GM08714 (cell line): ENCODE measurements around the gene TGFB2.

Experiments
- H3K4me3 ChIP-seq: fragments of 200-500 bp; sonication (Bioruptor generic); 2 replicates; pipeline ENCODE4 v1.5.1; 2014; ENCODE audit warnings: mild to moderate bottlenecking, low read length, inconsistent platforms
- ZNF274 ChIP-seq: IDR thresholded peaks from 2 replicates; pipeline ENCODE4 v1.6.1; 2012; ENCODE audit warnings: mild to moderate bottlenecking, low read depth, low read length

Gene TGFB2

DNA sequence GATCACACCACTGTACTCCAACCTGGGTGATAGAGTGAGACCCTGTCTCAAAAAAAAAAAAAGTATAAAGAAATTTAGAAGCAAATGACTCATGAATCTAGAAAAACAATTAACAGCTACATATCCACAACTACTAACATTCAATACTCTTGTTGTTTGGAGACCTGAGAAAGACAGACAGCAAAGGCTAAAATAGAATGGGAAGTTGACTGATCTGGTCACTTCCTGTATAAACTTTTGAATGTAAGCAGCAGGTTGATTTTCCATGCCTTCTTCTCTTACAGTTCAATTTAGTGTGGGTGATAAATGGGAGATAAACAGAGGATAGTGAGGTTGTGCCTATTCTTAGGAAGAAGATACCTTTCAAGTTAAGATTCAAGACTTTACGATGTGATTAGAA is 85.2 kb downstream of the TGFB2 start:
- no peak for TF ChIP-seq ZNF274

DNA sequence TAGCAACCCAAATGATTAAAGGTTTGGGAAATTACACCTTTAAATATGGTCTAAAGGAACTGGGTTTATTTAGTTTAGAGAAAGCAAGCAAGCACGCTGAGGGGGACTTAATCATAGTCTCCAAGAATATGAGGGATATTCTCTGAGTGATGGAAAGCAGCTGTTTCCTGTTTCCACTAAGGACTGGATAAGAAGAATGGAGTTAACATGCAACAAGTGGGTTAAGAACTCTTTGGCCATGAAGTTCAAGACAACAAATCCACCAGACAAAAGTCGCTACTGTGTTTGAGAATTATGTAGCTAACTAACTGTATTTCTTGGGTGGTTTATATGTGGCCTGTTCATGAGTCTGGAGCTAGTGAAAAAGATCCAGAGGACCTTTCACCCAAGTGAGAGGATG is 85.7 kb downstream of the TGFB2 start:
- no peak for TF ChIP-seq ZNF274
- H3K4me3 ChIP-seq: no peak overlapping the region

More for the DNA sequence above, 85.2 kb downstream of the TGFB2 start:
- no peak overlapping the region for H3K4me3 ChIP-seq

DNA sequence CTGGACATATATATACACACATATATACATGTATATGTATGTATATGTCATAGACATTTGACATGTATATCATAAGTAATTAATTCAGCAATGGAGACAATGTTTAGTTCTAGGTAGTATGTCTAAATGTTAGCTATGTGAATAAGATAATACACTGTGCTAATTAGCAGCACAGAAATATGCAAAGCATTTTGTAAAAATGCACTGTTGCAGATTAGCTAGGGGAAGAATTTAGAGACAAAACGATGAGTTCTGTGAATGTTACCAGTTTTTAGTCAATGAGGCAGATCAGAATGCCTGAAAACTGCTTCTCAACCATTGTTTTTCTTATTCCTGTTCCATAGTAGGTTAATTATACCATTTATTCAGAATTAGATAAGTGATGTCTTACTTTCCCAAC is 86.3 kb downstream of the TGFB2 start:
- no peak for TF ChIP-seq ZNF274

DNA sequence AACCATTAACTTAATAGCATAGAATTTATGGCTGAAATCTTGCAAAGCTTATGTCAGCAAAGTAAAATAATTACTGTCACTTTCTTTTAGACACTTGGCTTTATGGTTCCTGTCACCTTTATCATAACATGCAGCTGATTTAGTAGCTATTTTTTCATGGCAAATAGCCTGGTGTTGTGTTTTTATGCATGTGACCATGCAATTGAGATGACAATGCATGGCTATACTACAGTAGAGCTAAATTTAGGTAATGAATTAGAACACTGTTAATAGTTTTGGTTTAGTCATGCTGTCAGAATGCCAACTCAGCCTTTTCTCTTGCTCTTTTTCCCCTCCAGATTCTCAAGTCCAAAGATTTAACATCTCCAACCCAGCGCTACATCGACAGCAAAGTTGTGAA is 88.6 kb downstream of the TGFB2 start:
- H3K4me3 ChIP-seq: no peak overlapping the region
- no peak for TF ChIP-seq ZNF274

More for the DNA sequence above, 86.3 kb downstream of the TGFB2 start:
- no peak overlapping the region for H3K4me3 ChIP-seq

DNA sequence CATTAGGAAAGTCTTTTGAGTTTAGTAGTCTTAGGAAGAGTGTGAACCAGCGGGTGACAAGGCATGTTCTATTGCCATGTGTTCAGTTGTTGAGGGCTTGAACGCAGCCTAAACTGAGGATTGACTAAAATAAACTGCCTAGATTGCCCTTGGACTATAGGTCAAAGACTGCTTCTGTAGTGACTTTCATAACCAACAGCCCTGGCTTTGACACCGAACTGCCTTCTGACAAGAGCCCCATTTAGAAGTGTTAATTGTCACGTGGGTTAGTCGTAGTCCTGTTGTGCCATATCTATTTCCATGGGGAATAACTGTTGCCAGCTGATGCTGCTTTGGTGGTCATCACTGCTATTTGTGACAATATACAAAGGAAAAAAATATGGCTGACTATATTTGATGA is 90.4 kb downstream of the TGFB2 start:
- TF ChIP-seq ZNF274: no peak
- no peak overlapping the region for H3K4me3 ChIP-seq

DNA sequence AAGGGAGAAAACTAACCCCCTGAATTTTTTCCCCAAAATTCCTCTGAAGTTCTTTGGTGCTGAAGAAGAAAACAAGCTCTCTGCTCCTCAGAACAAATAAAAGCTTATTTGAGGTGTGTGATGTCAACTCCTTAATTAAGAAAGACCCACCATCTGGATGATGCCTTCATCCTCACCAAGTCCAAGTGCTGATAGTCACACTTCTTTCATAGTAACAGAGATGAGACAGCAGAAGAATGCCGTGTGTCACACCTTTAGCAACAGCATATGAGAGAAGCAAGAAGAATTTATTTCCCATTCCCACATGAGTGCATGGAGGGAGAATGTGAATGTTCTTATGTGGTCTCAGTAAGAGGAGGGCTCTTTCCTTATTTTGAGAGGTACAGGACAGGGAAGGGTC is 91.2 kb downstream of the TGFB2 start:
- H3K4me3 ChIP-seq: no peak overlapping the region
- no peak for TF ChIP-seq ZNF274

DNA sequence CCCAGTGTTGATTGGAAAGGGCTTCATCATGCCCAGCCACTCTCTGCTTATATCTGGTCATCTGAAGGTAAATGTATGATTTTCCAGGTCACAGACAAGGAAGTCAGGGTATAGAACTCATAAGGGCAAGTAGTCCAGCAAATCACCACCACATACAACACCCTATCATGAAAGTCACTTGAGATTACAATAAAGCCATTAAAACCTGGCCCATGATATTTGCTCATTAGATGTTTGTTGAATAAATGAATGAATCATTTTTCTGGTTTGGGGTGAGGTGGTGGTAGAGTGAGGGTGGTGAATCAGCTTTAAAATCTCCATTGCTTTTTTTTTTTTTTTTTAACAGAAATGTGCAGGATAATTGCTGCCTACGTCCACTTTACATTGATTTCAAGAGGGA is 91.9 kb downstream of the TGFB2 start:
- no peak for TF ChIP-seq ZNF274
- no peak overlapping the region for H3K4me3 ChIP-seq

DNA sequence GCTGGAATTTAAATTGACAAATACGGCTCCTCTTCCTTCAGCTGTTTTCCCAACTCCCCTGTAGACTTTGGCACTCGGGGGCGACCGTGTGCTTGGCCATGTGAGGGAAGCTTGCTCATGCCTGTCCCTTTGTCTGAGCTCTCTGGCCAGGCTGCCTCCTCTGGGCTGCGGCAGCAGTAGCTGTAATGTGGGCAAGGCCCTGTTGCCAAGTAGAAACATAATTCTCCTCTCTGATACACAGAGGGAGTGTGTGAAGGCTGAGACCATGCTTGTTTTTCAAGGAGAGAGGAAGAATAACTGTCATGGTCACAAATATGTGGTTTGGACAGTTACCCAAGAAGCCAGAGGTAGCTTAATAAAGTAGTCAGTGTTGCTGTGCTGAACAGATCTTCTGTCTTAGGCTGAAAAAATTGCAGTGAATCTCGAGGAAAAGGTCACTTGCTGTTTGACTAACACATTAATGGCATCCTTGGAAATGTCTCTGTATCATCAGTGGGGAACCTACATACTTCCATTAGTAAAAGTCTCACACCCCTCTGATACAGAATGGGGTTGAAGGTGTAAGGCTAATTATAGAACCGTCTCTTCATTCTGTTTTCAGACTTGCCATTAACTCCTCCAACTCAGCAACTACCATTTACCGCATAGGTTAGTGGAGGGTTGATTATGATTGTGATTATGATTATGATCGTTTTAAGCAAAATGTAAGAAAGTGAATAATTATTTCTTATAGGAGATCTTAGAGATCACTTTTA is 94.6 kb downstream of the TGFB2 start:
- H3K4me3 ChIP-seq: no peak overlapping the region
- TF ChIP-seq ZNF274: no peak

DNA sequence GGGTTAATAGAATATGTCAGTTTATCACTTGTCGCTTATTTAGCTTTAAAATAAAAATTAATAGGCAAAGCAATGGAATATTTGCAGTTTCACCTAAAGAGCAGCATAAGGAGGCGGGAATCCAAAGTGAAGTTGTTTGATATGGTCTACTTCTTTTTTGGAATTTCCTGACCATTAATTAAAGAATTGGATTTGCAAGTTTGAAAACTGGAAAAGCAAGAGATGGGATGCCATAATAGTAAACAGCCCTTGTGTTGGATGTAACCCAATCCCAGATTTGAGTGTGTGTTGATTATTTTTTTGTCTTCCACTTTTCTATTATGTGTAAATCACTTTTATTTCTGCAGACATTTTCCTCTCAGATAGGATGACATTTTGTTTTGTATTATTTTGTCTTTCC is 98.1 kb downstream of the TGFB2 start:
- no peak overlapping the region for H3K4me3 ChIP-seq
- TF ChIP-seq ZNF274: no peak

DNA sequence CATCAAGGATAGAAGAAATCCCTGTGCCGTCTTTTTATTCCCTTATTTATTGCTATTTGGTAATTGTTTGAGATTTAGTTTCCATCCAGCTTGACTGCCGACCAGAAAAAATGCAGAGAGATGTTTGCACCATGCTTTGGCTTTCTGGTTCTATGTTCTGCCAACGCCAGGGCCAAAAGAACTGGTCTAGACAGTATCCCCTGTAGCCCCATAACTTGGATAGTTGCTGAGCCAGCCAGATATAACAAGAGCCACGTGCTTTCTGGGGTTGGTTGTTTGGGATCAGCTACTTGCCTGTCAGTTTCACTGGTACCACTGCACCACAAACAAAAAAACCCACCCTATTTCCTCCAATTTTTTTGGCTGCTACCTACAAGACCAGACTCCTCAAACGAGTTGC is 99.0 kb downstream of the TGFB2 start:
- no peak for TF ChIP-seq ZNF274
- H3K4me3 ChIP-seq: no peak overlapping the region

DNA sequence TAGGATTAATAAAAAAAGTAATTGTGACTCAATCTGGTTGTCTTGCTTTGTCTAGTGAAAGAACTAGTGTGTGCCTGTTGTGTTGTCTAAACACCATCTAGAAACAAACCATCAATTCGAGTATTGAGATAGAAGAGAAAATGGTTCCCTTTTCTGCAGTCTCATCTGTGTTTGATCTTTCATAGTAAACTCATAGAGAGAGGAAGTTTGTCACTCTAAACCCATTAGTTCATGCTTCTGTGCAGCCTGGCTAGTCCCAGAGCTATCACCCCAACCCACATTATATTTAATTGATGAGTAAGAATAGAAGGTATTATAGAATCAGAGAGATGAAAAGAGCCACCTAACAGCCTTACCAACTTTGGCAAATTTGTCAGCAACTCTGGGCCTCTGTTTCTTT is 99.5 kb downstream of the TGFB2 start:
- no peak overlapping the region for H3K4me3 ChIP-seq
- no peak for TF ChIP-seq ZNF274

DNA sequence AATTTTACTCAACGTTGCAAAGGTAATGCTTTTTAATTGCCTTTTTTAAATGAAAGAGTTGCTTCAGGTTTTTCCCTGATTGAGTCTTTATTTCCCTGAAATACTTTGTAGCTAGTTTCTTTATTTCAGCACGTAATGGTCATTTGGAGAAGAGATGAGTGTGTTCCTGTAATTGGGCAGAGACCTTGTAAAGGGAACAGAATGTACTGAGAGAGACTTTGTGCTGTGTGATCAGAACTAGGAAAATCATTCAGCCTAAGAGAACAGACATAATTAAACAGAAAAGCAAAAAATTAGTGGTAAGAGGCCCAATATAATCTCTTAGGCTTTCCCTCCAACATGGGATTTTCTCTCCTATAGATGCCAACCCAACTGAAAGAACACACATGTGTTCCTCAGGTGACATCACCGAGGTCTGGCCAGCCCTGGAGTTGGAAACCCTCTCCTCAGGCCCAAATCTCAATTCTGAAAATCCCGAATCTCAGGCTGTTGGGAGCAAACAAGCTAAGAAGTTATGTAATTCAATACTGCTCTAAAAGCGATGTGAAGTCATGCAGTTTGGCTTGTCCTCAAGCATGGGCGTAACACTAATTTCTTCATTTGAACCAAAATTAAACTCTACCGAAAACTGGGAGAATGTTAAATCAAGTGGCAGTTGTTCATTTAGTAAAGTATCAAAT is 102.0 kb downstream of the TGFB2 start:
- no peak for TF ChIP-seq ZNF274
- H3K4me3 ChIP-seq: no peak overlapping the region

DNA sequence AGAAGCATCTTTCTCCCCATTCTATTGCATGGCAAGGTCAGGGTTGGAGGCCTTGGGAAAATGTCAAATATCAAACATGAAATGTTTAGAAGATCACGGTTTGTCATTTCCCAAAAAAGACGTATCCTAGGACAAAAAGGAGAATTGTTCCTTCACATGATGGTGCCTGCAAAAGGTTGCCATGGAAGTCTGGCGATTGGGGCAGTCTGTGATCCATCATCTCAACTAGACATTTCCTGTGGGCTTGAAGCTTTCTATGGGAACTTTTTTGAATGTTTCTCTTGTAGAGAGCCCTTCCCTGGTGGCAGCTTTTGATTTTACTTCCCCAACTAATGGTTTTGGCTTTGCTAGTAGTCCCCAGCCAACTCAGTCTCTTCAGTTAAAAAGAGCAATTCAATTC is 106.3 kb downstream of the TGFB2 start:
- no peak overlapping the region for H3K4me3 ChIP-seq
- TF ChIP-seq ZNF274: no peak

DNA sequence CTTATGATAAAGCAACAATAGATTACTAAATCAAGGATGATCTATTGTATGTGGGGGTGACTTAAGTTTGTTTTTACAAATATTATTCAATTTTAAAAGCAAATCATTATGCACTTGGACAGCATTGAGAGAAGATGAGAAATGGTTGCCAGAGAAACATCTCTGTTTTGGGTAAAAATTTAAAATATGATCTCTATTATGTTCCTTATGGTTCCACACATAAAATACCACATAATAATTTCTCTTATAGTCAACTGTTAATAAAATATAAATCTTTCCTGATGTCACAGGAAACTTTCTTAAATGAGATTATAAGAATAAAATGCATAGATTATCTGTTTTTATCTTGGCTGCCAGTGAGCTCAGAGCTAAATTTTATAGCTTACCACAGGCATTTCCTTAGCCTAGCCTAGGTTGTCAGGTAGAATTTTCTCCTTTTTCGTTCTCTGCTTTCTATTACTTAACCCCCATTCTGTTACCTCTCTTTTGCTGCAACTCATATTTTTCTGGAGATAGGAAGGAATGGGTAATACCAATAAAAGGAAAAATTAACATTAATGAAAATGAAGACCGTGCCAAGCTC is 109.7 kb downstream of the TGFB2 start:
- TF ChIP-seq ZNF274: no peak
- H3K4me3 ChIP-seq: no peak overlapping the region

DNA sequence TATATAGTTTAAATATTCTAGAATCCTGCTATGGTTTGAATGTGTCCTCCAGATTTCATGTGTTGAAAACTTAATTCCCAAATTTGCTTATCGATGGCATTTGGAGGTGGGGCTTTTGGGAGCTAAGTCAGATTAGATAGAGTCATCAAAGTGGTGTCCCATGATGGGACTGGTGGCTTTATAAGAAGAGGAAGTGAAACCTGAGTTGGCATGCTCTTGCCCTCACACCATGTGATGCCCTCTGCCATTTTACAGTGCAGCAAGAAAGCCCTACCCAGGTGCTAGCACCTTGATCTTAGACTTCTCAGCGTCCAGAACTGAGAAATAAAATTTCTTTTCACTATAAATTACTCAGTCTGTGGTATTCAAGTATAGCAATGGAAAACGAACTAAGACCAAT is 111.3 kb downstream of the TGFB2 start:
- no peak for TF ChIP-seq ZNF274
- no peak overlapping the region for H3K4me3 ChIP-seq
